PC-9 (cell line): Measurements from ENCODE around the gene GRIN2D.

Experiments used
- CTCF ChIP-seq: fragments of 200-600 bp; sonication (generic); conservative IDR thresholded peaks from 2 replicates; pipeline ENCODE4 v1.6.1; 2017; ENCODE audit warnings: mixed run types, antibody characterized with exemption, mild to moderate bottlenecking, moderate library complexity
- EZH2 ChIP-seq: fragments of 200-600 bp; sonication (generic); IDR thresholded peaks from 2 replicates; pipeline ENCODE4 v1.8.0; 2017; ENCODE audit warnings: antibody characterized with exemption, low read depth

GRCh38 chr19:48361912-48362311 is 31.6 kb upstream of the GRIN2D start:
- TF ChIP-seq CTCF (no peak), EZH2 (no peak)
